ENCODE measurements around the gene SSH3. TPM values are rescaled to one million over a fixed set of nuclear protein-coding genes. Genes with fewer than 3 reads are reported as not detected.

SSH3 gene
- total RNA-seq, 1 donor from 2014 or later: 7.1 TPM

GRCh38 chr11:67288452-67289225 is 14.7 kb upstream of the SSH3 start:
- Mint-ChIP-seq H3K4me3 (peak overlapping the region; percentile 85), H3K27me3 (no peaks in the 10 kb centered on the region), H3K36me3 (ENCODE audit: low read depth) (peaks cover 55% of the 10 kb centered on the region), H3K4me1 (peaks cover 48% of the 10 kb centered on the region), H3K9me3 (no peaks in the 10 kb centered on the region), H3K27ac (peak overlapping the region; percentile 98)
- intact Hi-C loops (cut with micrococcal nuclease): loop anchor here (1.0 kb wide), 4 partner anchors 11 to 29 kb away; no protein-coding TSS in a partner anchor
- DNase-seq: peak; percentile 97

GRCh38 chr11:67289226-67289650 is 14.1 kb upstream of the SSH3 start, which contains the start of gene ANKRD13D:
ANKRD13D (plus strand) TSS chr11:67289303; CDS start chr11:67289461, 158 bp downstream.
- H3K9me3 Mint-ChIP-seq: no peaks in the 10 kb centered on the region
- intact Hi-C loops (cut with micrococcal nuclease): no loop called here
- peak within 1 kb of the TSS; percentile 98 for H3K27ac Mint-ChIP-seq
- H3K4me1 Mint-ChIP-seq: peaks cover 53% of the 10 kb centered on the region
- no peak for DNase-seq
- H3K27me3 Mint-ChIP-seq: no peaks in the 10 kb centered on the region
- peaks cover 56% of the 10 kb centered on the region for H3K36me3 Mint-ChIP-seq (ENCODE audit: low read depth)
- peak within 1 kb of the TSS; percentile 95 for H3K4me3 Mint-ChIP-seq

DNA sequence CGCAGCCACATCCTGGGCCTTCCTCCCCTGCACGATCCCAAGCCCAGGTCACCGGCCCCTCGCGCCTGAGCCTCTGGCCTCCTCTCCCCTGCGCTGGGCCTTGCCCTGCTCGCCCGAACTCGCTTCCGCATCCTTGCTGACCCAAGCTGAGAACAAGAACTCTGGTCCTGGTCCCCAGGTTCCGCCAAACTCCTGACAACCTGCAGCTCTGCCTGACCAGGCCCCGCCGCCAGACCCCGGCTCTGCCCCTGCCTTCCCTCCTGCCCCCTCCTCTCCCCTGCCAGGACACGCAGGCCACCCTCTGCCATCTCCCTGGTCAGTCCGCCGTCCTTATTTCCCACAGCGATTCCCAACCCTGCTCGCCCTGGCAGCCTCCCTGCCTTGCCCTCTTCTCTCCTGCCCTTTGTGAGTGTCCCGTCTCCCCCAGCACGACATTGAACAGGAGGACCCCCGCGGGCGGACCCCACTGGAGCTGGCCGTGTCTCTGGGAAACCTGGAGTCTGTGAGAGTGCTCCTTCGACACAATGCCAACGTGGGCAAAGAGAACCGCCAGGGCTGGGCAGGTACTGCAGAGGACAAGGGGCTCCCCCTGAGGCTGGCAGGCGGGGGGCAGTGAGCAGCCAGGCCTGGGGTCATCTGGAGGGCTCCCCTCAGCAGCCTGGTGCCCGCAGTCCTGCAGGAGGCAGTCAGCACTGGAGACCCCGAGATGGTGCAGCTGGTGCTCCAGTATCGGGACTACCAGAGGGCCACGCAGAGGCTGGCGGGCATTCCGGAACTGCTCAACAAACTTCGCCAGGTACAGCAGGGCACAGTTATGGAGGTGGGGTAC is 13.5 kb upstream of the SSH3 start:
- Mint-ChIP-seq H3K36me3 (ENCODE audit: low read depth) (peaks cover 60% of the 10 kb centered on the region), H3K27me3 (no peaks in the 10 kb centered on the region), H3K4me1 (peaks cover 53% of the 10 kb centered on the region), H3K9me3 (no peaks in the 10 kb centered on the region), H3K27ac (peak overlapping the region; percentile 88), H3K4me3 (peak overlapping the region; percentile 95)
- peak; percentile 78 for DNase-seq
- intact Hi-C loops (cut with micrococcal nuclease): no loop called here

DNA sequence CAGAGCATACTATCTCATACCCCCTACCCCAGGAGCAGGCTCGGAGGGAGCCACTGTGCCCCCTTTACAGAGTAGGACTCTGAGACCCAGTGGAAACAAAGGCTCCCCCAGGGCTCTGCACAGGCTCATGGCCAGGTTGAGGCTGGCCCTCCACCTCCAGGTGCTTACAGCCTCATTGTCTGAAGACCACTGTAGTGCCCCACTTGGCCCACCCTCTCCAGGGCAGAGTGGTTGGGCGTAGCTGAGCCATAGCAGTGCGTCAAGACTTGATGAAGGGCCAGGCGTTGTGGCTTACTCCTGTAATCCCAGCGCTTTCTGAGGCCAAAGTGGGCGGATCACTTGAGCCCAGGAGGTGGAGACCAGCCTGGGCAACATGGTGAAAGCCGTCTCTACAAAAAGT is 12.5 kb upstream of the SSH3 start:
- Mint-ChIP-seq H3K27ac (no peak overlapping the region), H3K4me1 (peaks cover 50% of the 10 kb centered on the region), H3K4me3 (peak overlapping the region; percentile 95), H3K36me3 (ENCODE audit: low read depth) (peaks cover 65% of the 10 kb centered on the region), H3K27me3 (no peaks in the 10 kb centered on the region), H3K9me3 (no peaks in the 10 kb centered on the region)
- intact Hi-C loops (cut with micrococcal nuclease): no loop called here
- no peak for DNase-seq

DNA sequence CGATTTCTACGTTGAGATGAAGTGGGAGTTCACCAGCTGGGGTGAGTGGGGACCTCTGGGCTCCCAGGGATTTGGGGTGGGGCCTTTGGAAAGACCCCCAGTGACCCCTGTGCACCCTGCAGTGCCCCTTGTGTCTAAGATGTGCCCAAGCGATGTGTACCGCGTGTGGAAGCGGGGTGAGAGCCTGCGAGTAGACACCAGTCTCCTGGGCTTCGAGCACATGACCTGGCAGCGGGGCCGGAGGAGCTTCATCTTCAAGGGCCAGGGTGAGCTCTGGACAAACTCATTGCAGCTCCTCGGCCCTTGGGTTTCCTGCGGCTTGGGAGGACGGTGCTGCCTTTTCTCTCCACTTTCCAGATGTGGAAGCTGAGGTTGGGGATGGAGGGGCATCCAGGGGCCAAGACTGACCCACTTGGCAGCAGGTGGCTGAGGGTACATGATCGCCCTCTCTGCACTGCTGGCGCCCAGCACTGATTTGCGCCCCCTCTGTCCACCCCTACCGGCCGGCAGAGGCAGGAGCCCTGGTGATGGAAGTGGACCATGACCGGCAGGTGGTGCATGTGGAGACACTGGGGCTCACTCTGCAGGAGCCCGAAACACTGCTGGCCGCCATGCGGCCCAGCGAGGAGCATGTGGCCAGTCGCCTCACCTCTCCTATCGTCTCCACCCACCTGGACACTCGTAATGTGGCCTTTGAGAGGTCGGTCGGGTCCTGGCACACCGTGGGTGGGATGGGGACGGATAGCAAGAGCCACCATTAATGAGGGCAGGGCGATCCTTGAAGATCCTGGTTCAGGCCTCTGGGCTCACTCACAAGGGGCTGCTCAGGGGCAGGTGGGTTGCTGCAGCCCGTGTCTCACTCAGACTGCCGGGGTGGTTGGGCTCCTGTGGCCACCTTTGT is 11.6 kb upstream of the SSH3 start:
- Mint-ChIP-seq H3K9me3 (peaks cover 8% of the 10 kb centered on the region), H3K27ac (no peak overlapping the region), H3K4me1 (peaks cover 42% of the 10 kb centered on the region), H3K27me3 (no peaks in the 10 kb centered on the region), H3K36me3 (ENCODE audit: low read depth) (peaks cover 70% of the 10 kb centered on the region), H3K4me3 (no peak overlapping the region)
- intact Hi-C loops (cut with micrococcal nuclease): no loop called here
- no peak for DNase-seq

DNA sequence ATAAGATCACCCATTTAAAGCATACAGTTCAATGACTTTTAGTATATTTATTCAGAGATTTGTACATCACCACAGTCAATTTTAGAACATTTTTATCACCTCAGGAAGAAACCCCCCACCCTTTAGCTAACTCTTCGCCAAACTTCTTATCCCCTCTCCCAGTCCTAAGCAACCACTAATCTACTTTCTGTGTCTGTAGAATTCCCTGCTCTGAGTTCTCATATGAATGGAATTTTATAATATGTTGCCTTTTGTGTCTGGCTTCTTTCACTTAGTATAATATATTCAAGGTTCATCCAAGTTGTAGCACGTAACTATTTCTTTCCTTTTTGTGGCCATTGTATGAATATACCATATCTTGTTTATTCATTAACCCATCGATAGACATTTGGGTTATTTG is 10.7 kb upstream of the SSH3 start:
- H3K27me3 Mint-ChIP-seq: no peaks in the 10 kb centered on the region
- intact Hi-C loops (cut with micrococcal nuclease): no loop called here
- H3K36me3 Mint-ChIP-seq (ENCODE audit: low read depth): peaks cover 67% of the 10 kb centered on the region
- H3K9me3 Mint-ChIP-seq: peaks cover 8% of the 10 kb centered on the region
- H3K4me1 Mint-ChIP-seq: peaks cover 33% of the 10 kb centered on the region
- no peak for DNase-seq
- peak overlapping the region; percentile 73 for H3K27ac Mint-ChIP-seq
- peak overlapping the region; percentile 67 for H3K4me3 Mint-ChIP-seq

GRCh38 chr11:67293090-67293489 is 10.2 kb upstream of the SSH3 start:
- peaks cover 8% of the 10 kb centered on the region for H3K9me3 Mint-ChIP-seq
- DNase-seq: no peak
- intact Hi-C loops (cut with micrococcal nuclease): no loop called here
- peaks cover 29% of the 10 kb centered on the region for H3K4me1 Mint-ChIP-seq
- H3K36me3 Mint-ChIP-seq (ENCODE audit: low read depth): peaks cover 65% of the 10 kb centered on the region
- peak overlapping the region; percentile 67 for H3K4me3 Mint-ChIP-seq
- no peaks in the 10 kb centered on the region for H3K27me3 Mint-ChIP-seq
- peak overlapping the region; percentile 73 for H3K27ac Mint-ChIP-seq

GRCh38 chr11:67295846-67296245 is 7.5 kb upstream of the SSH3 start:
- Mint-ChIP-seq H3K27me3 (no peaks in the 10 kb centered on the region), H3K27ac (no peak overlapping the region), H3K36me3 (ENCODE audit: low read depth) (peaks cover 73% of the 10 kb centered on the region), H3K4me3 (no peak overlapping the region), H3K4me1 (peaks cover 21% of the 10 kb centered on the region), H3K9me3 (peaks cover 8% of the 10 kb centered on the region)
- DNase-seq: no peak
- intact Hi-C loops (cut with micrococcal nuclease): no loop called here

- intact Hi-C loops (cut with micrococcal nuclease): no loop called here
- Mint-ChIP-seq H3K36me3 (ENCODE audit: low read depth) (peaks cover 58% of the 10 kb centered on the region), H3K4me3 (no peak overlapping the region), H3K27ac (peak overlapping the region; percentile 55), H3K4me1 (peaks cover 3% of the 10 kb centered on the region), H3K9me3 (peaks cover 8% of the 10 kb centered on the region), H3K27me3 (no peaks in the 10 kb centered on the region)
- DNase-seq: no peak
Measured at GRCh38 chr11:67298786-67299185, 4.5 kb upstream of the SSH3 start.

- Mint-ChIP-seq H3K4me3 (no peak overlapping the region), H3K36me3 (ENCODE audit: low read depth) (peaks cover 49% of the 10 kb centered on the region), H3K27me3 (no peaks in the 10 kb centered on the region), H3K4me1 (no peaks in the 10 kb centered on the region), H3K9me3 (peaks cover 8% of the 10 kb centered on the region), H3K27ac (no peak overlapping the region)
- intact Hi-C loops (cut with micrococcal nuclease): no loop called here
- no peak for DNase-seq
Measured at GRCh38 chr11:67299471-67300191, 3.7 kb upstream of the SSH3 start.

- Mint-ChIP-seq H3K9me3 (peaks cover 8% of the 10 kb centered on the region), H3K27me3 (no peaks in the 10 kb centered on the region), H3K4me3 (no peak overlapping the region), H3K36me3 (ENCODE audit: low read depth) (peaks cover 43% of the 10 kb centered on the region), H3K27ac (no peak overlapping the region), H3K4me1 (no peaks in the 10 kb centered on the region)
- DNase-seq: no peak
- intact Hi-C loops (cut with micrococcal nuclease): no loop called here
Measured at GRCh38 chr11:67300256-67300755, 3.0 kb upstream of the SSH3 start.

DNA sequence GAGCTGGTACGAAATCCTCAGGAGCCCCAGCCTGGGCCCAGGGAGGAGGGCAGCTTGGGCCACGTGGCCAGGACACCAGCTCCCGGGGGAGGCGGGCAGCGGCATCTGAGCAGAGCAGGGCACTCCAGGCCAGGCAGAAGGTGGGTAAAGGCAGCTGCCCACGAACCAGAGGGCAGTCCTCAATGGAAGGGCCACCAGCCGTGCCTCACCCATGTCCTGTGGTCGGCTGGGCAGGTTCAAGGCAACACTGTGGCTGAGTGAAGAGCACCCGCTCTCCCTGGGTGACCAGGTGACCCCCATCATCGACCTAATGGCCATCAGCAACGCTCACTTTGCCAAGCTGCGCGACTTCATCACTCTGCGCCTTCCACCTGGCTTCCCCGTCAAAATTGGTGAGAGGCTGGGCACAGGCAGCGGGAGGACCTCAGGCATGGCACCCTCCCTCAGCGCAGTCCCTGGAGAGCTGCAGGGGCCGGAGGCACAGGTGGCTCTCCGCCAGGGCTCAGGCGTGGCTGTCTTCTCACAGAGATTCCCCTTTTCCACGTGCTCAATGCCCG is 2.5 kb upstream of the SSH3 start:
- Mint-ChIP-seq H3K27ac (no peak overlapping the region), H3K36me3 (ENCODE audit: low read depth) (peaks cover 39% of the 10 kb centered on the region), H3K4me1 (no peaks in the 10 kb centered on the region), H3K27me3 (no peaks in the 10 kb centered on the region), H3K4me3 (no peak overlapping the region), H3K9me3 (peaks cover 8% of the 10 kb centered on the region)
- intact Hi-C loops (cut with micrococcal nuclease): no loop called here
- DNase-seq: no peak

All from activated CD4-positive, alpha-beta T cell treated with anti-CD3 and anti-CD28 coated beads, Interleukin-2, amount 10 ng/mL, durations not matched to agents 24 days and 14 days (primary cell).